Activated CD8-positive, alpha-beta memory T cell treated with anti-CD3 and anti-CD28 coated beads for 36 hours (primary cell): ENCODE data around the gene DNAH3. TPM values are rescaled to one million over a fixed set of nuclear protein-coding genes. Genes with fewer than 3 reads are reported as not detected.
"Not testable (repeated sequence)": the region's sequence is repeated elsewhere in the genome, so short reads cannot be mapped to it uniquely, and the experiment has no call there.

Experiments
- CTCF ChIA-PET: fragments of 350-600 bp; sonication (Branson Sonifier 250); formaldehyde crosslinking; loops from one replicate; lab custom pipeline; 2021; ENCODE audit warnings: antibody characterized with exemption; lab: Charles Lee
- POLR2A ChIA-PET: fragments of 350-600 bp; sonication (Branson Sonifier 250); formaldehyde crosslinking; loops from one replicate; lab custom pipeline; 2021; ENCODE audit warnings: antibody characterized with exemption; lab: Charles Lee
- total RNA-seq, 2 experiments: library from RNA; stranded (reverse); gene quantifications; one replicate each; pipeline ENCODE4 v1.2.3, GENCODE V29; 2021

The DNAH3 gene
- total RNA-seq, 2 experiments from 2014 or later, result 0.02 TPM

DNA sequence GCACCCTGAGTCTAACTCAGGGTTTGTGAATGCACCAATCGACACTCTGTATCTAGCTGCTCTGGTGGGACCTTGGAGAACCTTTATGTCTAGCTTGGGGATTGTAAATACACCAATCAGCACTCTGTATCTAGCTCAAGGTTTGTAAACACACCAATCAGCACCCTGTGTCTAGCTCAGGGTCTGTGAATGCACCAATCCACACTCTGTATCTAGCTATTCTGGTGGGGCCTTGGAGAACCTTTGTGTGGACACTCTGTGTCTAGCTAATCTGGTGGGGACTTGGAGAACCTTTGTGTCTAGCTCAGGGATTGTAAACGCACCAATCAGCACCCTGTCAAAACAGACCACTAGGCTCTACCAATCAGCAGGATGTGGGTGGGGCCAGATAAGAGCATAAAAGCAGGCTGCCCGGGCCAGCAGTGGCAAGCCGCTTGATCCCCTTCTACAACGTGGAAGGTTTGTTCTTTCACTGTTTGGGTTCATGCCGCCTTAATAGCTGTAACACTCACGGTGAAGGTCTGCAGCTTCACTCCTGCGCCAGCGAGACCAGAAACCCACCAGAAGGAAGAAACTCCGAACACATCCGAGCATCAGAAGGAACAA is 2.6 kb upstream of the DNAH3 start:
- CTCF ChIA-PET, POLR2A ChIA-PET: not testable (repeated sequence)

- CTCF ChIA-PET, POLR2A ChIA-PET: not testable (repeated sequence)
Observed at GRCh38 chr16:21152160-21153030, 1.7 kb upstream of the DNAH3 start.

- ChIA-PET CTCF (no interaction called here), POLR2A (no interaction called here)
Observed at GRCh38 chr16:21145738-21146137, 4.9 kb downstream of the DNAH3 start.

DNA sequence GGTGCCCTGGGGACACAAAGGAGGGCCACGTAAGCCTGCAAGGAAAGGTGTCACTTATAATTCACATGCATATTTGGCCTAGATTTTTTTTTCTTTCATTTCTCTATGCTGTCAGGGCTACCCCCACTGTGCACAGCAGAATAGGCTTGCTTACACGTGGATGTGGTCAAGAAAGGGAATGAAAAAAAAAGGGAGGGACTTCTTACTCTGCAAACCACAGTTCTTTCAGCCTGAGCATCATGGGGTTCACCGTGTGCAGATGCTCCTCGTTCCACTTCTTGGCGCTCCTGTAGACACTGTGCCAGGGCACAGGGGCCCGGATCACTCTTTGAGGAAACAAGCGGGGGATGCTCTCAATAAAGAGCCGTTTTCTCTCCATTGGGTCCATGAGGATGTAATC is 16.6 kb downstream of the DNAH3 start:
- POLR2A ChIA-PET, result no interaction called here

DNA sequence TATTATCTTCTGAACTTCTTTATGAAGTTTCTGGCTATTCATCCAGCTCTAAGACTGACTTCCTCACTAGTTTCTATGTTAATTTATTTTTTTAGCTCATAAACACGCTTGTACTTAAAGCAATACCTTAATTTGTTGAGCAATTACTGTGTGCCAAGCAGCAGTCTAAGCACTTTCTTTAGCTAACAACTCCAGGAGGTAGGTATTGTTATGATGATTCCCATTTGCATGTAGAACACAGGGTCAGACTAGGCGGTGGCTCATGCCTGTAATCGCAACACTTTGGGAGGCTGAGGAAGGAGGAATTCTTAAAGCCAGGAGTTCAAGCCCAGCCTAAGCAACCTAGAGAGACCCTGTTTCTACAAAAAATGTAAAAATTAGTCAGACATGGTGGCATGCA is 19.8 kb downstream of the DNAH3 start:
- ChIA-PET POLR2A (no interaction called here), CTCF (no interaction called here)

More for the DNA sequence above, 16.6 kb downstream of the DNAH3 start:
- CTCF ChIA-PET, result no interaction called here

DNA sequence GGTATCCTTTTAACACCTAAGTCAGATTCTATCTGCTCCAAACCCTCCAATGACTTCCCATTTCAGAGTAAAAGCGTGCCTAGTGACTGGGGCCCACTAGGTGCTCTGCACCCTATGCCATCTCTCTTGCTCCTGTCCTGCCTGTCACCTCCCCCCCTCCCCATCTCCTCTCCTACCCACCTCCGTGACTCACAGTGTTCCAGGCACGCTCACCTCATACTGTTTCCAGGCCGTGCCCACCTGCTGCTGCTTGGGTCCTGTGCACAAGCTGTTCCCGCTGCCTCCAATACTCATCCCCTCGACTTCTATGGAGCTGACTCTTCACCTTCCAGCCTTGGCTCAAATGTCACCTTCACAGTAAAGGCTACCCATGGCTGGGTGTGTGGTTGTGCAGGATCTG is 21.7 kb downstream of the DNAH3 start:
- ChIA-PET POLR2A (no interaction called here), CTCF (no interaction called here)

- CTCF ChIA-PET, result no interaction called here
- POLR2A ChIA-PET, result no interaction called here
Observed at GRCh38 chr16:21126518-21126917, 24.1 kb downstream of the DNAH3 start.

DNA sequence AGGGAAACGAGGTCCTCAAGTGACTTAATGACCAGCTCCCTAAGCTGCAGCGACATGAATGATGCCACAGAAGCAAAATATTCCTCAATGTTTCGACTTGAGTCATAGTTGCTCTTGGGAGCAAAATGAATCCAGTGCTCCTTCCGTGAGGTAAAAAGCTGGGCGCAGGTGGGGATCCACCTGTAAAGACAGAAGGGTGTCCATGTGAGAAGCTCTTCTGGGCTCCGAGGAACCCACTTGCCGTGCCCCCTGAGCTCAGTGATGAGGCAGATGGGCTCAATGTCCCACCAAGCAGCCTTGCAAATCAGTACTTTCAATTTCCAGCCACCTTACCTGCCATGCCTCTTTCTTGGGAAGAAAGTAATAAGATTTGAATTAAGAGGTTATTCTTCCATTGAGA is 25.5 kb downstream of the DNAH3 start:
- ChIA-PET POLR2A (no interaction called here), CTCF (no interaction called here)

DNA sequence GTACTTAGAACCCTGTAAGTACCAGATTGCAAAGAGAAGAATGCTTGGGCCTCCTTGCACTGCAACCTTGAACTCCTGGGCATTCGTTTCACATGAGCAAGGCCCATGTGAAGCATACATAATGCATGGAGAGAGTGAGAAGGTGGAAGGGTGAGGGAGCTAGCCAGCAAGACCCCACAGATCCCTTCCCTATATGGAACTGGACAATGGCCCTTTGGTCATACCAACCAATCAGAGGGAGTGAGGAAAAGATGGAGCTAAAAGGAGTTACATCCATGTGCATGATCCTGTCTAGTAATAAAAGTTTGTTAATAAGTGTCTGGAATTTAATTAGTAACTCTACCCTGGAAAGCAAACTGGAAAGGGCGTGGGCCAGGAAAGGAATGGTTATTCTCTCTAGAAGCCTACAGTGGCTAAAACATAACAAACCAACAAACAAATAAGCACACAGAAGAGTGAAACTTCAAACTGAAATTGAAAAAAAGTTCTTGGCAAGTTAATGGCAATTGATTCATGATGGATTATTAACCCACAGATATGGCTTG is 29.6 kb downstream of the DNAH3 start:
- ChIA-PET CTCF (no interaction called here), POLR2A (no interaction called here)

- ChIA-PET CTCF (no interaction called here), POLR2A (no interaction called here)
Observed at GRCh38 chr16:21117567-21117966, 33.1 kb downstream of the DNAH3 start.

DNA sequence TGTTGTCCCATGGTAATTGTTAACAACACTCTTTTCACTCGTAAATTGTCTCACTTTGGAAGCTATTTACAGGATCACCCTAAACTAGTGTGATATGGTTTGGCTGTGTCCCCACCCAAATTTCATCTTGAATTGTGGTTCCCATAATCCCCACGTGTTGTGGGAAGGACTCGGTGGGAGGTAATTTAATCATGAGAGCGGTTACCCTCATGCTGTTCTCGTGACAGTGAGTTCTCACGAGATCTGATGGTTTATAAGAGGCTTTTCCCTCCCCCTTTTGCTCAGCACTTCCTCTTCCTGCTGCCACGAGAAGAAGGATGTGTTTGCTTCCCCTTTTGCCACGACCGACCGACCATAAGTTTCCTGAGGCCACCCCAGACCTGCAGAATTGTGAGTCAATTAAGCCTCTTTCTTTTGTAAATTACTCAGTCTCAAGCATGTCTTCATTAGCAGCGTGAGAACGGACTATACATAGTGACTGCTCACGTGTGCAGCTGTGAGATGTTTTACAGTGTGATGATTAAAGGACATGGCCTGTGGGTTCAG is 34.4 kb downstream of the DNAH3 start:
- CTCF ChIA-PET, result no interaction called here
- POLR2A ChIA-PET, result no interaction called here

DNA sequence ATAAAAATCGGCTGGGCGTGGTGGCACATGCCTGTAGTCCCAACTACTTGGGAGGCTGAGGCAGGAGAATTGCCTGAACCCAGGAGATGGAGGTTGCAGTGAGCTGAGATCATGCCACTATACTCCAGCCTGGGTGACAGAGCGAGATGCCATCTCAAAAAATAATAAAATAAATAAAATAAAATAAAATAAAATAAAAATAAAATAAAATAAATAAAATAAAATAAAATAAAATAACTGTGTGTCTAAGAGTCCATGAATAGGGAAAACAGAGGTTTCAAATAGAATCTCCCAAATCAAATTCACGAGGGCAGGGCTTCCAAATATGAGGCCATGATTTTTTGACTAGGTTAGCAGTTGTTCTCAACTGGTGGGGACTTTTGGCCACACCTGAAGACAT is 35.1 kb downstream of the DNAH3 start:
- CTCF ChIA-PET, POLR2A ChIA-PET: not testable (repeated sequence)

GRCh38 chr16:21103941-21104860 is 46.4 kb downstream of the DNAH3 start:
- CTCF ChIA-PET, result no interaction called here
- POLR2A ChIA-PET, result no interaction called here

GRCh38 chr16:21101631-21102420 is 48.8 kb downstream of the DNAH3 start:
- ChIA-PET CTCF (interaction anchor here (0.8 to 1.4 kb wide), 2 partner anchors 21 to 157 kb away, joined by 3 to 4 read pairs; no protein-coding TSS in a partner anchor), POLR2A (no interaction called here)

GRCh38 chr16:21100447-21100846 is 50.2 kb downstream of the DNAH3 start:
- ChIA-PET POLR2A (no interaction called here), CTCF (no interaction called here)

GRCh38 chr16:21097151-21097550 is 53.5 kb downstream of the DNAH3 start:
- POLR2A ChIA-PET, result interaction anchor here (0.5 kb wide), 1 partner anchor 19 kb away, joined by 7 read pairs; no protein-coding TSS in a partner anchor
- CTCF ChIA-PET, result no interaction called here

DNA sequence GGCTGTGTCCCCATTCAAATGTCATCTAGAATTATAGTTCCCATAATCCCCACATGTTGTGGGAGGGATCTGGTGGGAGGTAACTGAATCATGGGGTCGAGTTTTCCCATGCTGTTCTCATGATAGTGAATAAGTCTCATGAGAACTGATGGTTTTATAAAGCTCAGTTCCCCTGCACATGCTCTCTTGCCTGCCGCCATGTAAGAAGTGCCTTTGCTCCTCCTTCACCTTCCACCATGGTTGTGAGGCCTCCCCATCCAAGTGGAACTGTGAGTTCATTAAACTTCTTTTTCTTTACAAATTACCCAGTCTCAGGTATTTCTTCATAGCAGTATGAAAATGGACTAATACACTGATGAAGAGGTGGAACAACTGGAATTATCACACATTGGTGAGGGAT is 55.9 kb downstream of the DNAH3 start:
- CTCF ChIA-PET, POLR2A ChIA-PET: not testable (repeated sequence)

GRCh38 chr16:21092951-21093350 is 57.7 kb downstream of the DNAH3 start:
- ChIA-PET POLR2A (no interaction called here), CTCF (no interaction called here)
